A673 (cell line): Measurements from ENCODE around the gene MORN1.

Experiments
- EZH2 ChIP-seq: fragments of 200-600 bp; sonication (generic); IDR thresholded peaks from 2 replicates; pipeline ENCODE4 v1.6.1; 2017; ENCODE audit warnings: borderline replicate concordance, low read depth, mild to moderate bottlenecking, mixed read lengths, antibody characterized with exemption, low read length; ENCODE audit not compliant: poor library complexity, severe bottlenecking
- TF ChIP-seq, protein P1 (sequence below): fragments of 300-800, 200-600 bp; sonication (generic); conservative IDR thresholded peaks from 2 replicates; pipeline ENCODE4 v1.5.1; 2017; ENCODE audit warnings: low read depth, mild to moderate bottlenecking, antibody characterized with exemption, low read length, moderate library complexity, mixed read lengths

DNA sequence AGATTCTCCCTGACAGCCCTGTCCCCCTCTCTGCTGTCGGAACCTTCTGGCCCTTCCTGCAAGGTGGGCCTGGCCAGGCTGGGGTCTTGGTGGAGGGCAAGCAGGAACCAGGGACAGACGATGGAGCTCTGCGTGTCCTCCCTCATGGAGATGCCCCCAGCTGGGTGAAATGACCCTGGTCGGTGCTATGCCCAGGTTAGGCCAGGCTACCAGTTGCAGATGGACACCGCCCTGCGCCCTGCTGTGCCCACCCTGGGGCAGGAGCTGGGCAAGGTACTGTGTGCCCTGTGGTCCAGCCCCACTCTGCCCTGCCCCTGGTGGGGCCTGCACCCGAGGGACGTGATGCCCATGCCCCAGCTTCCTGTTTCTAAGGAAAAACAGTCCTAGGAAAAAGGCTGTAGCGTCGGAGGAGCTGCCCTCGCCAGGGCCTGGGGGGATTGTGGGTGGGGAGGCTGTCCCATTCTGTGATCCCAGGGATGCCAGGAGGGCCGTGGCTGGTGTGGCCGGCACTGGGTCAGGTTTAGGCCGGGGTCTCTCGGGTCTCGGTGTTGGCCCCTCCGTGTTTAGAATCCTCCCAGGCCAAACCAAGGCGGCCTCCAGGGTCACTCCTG lies 77.6 kb downstream of the MORN1 start:
- TF ChIP-seq, protein P1, sequence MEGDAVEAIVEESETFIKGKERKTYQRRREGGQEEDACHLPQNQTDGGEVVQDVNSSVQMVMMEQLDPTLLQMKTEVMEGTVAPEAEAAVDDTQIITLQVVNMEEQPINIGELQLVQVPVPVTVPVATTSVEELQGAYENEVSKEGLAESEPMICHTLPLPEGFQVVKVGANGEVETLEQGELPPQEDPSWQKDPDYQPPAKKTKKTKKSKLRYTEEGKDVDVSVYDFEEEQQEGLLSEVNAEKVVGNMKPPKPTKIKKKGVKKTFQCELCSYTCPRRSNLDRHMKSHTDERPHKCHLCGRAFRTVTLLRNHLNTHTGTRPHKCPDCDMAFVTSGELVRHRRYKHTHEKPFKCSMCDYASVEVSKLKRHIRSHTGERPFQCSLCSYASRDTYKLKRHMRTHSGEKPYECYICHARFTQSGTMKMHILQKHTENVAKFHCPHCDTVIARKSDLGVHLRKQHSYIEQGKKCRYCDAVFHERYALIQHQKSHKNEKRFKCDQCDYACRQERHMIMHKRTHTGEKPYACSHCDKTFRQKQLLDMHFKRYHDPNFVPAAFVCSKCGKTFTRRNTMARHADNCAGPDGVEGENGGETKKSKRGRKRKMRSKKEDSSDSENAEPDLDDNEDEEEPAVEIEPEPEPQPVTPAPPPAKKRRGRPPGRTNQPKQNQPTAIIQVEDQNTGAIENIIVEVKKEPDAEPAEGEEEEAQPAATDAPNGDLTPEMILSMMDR, result no peak
- no peak for TF ChIP-seq EZH2
